Measurements from ENCODE around the gene DFFB.

The DFFB gene

DNA sequence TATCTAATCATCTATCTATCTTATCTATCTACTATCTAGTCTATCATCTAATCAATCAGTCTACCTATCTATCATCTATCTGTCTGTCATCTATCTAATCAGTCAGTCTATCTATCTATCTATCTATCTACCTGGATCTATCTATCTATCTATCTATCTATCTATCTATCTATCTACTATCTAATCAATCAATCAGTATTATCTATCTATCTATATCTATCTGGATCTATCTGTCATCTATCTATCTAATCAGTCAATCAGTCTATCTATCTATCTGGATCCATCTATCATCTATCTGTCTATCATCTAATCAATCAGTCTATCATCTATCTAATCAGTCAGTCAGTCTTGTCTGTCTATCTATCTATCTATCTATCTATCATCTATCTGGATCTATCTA, 69.7 kb downstream of the DFFB start:
- no peak for DNase-seq (ENCODE audit: low spot score)

DNA sequence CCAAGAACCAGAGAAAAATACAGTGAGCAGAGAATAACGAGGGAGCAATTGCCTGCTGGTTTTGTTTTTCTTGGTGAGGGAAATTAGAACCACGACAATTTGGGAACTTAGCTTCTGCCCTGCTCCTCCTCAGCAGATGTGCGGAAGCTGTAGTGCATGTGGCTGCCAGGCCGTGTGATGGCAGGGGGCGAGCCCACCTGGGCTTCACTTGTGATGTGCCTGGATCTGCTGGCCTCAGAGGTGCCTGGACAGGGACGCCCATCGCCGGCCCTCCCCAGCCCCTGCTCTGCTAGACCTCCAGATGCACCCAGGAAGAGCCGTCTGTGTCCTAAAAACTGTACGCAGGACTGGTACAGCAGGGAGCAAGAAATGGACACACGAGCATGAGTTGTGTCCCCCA, 71.3 kb downstream of the DFFB start:
- DNase-seq (ENCODE audit: low spot score), result no peak

DNA sequence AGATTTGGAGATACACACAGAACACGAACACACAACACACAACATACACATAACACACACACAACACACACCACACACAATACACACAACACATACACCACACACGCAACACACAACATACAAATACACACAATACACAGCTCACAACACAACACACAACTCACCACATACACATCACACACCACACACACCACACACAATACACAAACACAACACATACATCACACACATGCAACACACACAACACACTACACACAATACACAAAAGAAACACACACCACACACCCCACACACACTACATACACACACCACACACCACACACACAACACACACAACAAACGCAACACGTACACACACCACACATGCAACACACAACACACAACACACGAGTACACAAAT, 71.8 kb downstream of the DFFB start:
- no peak for DNase-seq (ENCODE audit: low spot score)

DNA sequence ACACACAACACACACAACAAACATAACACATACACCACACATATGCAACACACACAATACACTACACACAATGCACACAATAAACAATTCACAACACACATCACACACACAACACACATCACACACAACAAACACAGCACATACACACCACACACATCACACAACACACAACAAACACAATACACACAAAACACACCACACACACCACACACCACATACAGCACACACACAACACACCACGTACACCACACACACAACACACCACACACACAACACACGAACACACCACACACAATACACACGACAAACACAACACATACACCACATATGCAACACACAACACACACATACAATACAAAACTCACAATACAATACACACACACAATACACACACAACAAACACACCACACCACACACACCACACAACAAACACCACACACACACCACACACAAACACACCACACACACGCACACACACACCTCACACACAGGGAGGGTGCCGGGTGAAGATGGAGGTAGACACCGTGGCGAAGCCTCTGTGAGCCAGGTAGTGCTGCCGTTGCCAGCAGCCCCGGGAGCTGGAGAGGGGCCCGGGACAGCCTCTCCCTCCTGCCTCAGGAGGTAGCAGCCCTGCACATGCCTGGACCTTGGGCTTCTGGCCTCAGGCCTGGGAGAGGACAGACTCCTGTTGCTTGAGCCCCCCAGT, 73.2 kb downstream of the DFFB start:
- no peak for DNase-seq (ENCODE audit: low spot score)

DNA sequence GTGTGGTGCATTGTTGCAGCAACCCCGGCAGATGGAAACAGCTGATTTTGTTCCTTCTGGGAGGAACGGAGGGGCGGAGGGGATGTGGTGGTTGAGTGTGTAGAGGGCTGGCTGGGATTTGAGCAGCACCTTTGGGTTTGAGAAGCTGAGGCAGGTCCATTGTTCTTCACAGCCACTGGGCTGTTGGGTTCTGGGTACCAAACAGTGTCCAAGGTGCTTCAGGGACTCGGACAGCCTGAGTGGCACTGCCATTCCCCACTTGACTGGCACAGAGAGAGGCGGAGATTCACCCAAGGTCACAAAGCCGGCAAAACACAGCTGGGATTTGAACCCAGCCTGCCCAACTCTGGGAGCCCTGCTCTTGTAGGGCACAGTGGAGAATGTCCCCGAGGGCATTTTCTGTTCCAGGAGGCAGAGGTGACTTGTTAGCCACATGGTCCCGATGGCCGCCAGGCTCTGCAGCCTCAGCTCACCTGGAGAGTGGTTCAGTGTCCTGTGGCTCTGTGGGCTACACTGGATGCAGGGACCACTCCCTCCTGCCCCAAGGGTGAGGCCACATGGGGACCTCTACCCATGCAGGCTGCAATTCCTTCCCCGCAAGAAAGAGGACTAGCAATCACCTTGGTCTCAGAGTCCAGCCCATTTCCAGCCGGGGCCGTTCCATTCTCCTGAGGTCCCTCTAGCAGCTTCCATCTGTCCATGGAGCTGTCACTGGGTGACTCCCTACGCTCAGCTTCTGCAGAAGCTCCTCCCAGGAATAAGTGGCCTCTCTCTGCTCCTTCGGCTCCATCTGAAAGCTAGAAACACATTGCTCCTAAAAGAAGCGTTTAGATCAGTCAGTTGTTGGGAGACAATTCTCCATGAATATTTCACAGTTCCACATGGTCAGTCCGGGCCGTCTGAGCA, 74.0 kb downstream of the DFFB start:
- no peak for DNase-seq (ENCODE audit: low spot score)

DNA sequence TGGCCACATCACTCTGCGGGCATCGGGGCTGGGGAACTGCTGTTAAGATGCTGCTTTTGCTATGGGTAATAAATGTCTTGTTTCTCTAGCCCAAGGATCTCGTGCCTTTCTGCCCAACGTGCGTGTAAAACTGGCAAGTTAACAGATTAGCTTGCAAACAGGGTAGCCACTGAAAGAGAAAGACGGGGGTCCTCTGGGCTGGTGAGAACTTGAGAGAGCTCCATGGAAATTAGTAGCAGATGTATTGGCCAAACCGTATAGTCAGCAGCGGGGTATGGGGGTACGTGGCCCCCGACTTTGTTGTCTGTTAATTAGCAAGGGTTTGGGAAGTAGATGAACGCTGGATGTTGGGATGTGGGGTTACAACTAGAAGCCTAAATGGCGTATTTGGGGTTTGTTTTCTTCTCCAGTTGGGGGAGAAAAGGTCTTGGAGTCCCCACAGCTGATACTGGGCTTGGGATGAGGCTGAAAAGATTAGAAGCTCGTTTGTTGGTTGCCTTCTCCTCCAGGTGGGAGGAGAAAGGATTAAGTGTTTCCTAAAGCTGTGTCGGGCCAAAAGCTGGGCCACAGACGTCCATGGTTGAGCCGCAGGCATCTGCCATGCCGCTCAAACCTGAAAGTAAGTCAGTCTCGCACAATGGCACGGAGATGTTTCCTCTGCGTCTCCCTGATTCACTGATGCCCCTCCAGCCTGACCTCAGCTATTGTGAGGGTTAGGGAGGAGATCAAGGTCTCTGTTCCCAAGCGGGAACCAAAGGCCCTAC, 75.1 kb downstream of the DFFB start:
- DNase-seq (ENCODE audit: low spot score), result no peak

Data from putamen (tissue), 1 donor.